HG03159 (cell line): ENCODE data around the gene ASB3.
"Not testable (repeated sequence)": the region's sequence is repeated elsewhere in the genome, so short reads cannot be mapped to it uniquely, and the experiment has no call there.

ENCODE experiments used
- ATAC-seq: cut with Tn5 transposase; IDR thresholded peaks from one replicate; pipeline ENCODE4 v1.9.1; 2021; ENCODE audit warnings: mild to moderate bottlenecking, moderate library complexity; ENCODE audit not compliant: unreplicated experiment

Gene ASB3

GRCh38 chr2:53787614-53788289, 999 bp upstream of the ASB3 start:
- ATAC-seq: no peak

GRCh38 chr2:53786352-53786704, 425 bp downstream of the ASB3 start:
- ATAC-seq: peak; percentile 24

DNA sequence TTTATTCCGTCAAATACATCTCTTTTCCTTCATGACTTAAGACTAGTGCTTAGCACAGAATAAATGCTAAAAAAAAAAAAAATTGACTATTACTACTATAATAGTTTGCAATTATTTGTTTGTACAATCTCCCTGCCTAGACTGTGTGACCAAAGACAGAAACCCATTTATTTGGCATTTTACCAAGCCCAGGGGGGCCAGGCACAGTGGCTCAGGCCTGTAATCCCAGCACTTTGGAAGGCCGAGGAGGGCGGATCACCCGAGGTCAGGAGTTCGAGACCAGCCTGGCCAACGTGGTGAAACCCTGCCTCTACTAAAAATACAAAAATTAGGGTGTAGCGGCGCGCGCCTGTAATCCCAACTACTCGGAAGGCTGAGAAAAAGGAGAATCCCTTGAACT, 1.4 kb downstream of the ASB3 start:
- no peak for ATAC-seq

- no peak for ATAC-seq
Observed at GRCh38 chr2:53784436-53784835, 2.3 kb downstream of the ASB3 start.

- ATAC-seq: no peak
Observed at GRCh38 chr2:53782676-53783075, 4.1 kb downstream of the ASB3 start.

- no peak for ATAC-seq
Observed at GRCh38 chr2:53780056-53780455, 6.7 kb downstream of the ASB3 start.

- ATAC-seq: no peak
Observed at GRCh38 chr2:53778536-53779162, 8.1 kb downstream of the ASB3 start.

DNA sequence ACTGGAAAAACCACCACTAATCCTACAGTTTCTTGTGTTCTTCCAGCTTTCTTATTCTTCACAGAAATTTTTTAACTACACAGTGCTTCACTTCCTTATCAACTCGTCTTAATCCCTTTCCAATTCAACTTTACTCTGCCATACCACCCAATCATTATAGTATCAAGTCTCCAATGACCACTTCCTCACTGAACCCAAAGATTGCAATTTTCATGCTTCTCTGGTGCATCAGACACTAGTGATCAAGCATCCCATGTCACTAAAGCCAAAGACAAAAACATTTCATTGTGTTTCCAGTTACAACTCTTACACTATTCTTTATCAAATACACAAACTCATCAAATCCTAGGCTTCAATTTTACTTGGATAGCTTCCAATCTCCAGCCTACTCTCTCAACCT, 9.6 kb downstream of the ASB3 start:
- ATAC-seq: no peak

GRCh38 chr2:53770264-53770663, 16.5 kb downstream of the ASB3 start:
- no peak for ATAC-seq

GRCh38 chr2:53769318-53769945, 17.3 kb downstream of the ASB3 start:
- no peak for ATAC-seq

DNA sequence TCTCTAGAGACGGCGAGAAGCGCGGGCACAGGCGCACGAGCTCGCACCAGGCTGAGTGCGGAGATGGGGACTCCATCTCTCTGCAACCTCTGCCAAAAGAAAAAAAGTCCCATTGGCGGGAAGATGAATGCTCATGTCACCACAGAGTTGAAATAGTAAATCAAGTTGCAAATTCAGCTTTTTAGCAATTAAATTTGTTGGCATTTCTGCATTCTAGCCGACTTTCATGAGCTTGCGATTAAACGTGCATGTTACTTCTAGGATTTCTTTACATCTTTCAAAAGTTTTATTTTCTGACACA, 18.6 kb downstream of the ASB3 start:
- peak; percentile 45 for ATAC-seq

DNA sequence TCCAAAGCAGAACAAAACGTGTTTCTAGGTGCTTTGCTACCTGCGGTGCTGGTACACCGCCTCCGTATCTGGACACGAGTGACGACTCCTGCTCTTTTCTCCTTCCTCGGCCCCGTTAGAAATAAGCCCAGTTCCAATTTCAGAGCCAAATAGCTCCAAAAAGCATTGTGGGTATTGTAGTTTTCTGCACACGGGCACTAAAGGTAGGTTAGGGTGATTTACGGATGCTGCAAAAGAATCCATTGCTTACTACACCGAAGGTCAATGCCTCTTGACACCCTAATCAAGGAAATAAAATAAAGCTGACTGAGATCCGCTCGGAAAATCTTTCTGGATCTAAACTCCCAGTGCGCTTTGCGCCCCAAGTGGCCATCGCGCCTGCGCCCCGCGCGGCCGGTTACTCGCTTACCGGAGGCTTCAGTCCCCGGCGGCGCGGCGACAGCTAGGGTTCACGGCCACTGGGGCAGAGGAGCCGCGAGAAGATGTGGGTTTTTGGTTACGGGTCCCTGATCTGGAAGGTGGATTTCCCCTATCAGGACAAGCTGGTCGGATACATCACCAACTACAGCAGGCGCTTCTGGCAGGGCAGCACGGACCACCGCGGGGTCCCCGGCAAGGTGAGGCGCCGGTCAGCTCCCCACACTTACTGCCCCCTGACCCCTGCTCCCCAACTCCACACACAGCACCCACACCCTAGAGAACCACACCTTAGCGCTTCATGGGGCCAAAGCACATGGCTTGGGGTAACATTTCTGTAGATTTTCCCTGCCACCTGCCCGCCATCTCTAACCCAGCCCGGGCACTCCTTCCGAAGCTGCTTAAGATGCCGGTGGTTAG, 19.1 kb downstream of the ASB3 start, which contains the start of gene CHAC2:
Gene CHAC2, plus strand, starts transcription at position 400 of the 837 bp plus-strand sequence. Its CDS starts 83 bp downstream, at position 483.
- peak; percentile 95 for ATAC-seq

- ATAC-seq: no peak
Observed at GRCh38 chr2:53765767-53766166, 21.0 kb downstream of the ASB3 start.

- ATAC-seq: not testable (repeated sequence)
Observed at GRCh38 chr2:53757206-53757605, 29.5 kb downstream of the ASB3 start.

- ATAC-seq: no peak
Observed at GRCh38 chr2:53756644-53757043, 30.1 kb downstream of the ASB3 start.

GRCh38 chr2:53755121-53755520, 31.6 kb downstream of the ASB3 start:
- no peak for ATAC-seq

DNA sequence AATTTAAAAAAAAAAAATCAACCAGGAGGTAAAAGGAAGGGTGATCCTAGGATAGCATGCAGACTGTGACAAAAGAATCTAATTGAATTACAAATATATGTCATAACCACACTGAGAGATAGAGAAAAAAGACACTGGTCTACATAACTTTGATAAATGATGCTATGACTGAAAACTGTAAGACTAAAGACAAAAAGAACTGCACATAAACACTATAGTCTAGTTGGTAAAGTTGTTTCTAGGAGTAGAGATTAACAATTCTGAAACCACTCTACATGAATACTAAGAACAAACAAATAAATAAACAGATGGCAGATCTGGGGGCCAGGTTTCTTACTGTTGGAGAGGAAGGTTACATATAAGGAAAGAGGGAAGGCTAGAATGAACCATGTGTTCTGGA, 33.7 kb downstream of the ASB3 start:
- no peak for ATAC-seq

- no peak for ATAC-seq
Observed at GRCh38 chr2:53752385-53752784, 34.4 kb downstream of the ASB3 start.

DNA sequence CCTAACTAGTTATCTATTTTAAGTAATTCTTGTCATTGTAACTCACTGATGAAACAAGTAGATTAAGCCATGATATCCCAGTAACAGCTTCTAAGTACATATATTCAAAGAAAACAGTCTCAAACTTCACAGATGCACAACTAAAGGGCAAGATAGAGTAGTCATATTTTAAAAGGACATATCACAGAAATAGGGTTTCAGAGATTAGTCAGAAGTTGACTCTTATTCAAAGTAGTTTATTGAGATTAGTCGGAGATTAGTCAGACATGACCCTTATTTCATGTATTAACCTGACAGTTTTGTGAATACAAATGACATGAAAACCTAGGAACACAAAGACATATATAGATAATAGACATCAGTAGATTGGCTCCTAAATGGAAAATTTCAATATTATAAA, 35.0 kb downstream of the ASB3 start:
- peak; percentile 93 for ATAC-seq

GRCh38 chr2:53750041-53750768, 36.5 kb downstream of the ASB3 start:
- no peak for ATAC-seq
